ENCODE results near the gene PCBP3. TPM values are rescaled to one million over a fixed set of nuclear protein-coding genes. Genes with fewer than 3 reads are reported as not detected.

PCBP3 gene
- total RNA-seq, 2 experiments from 2014 or later: 12.2 to 13.2 TPM

GRCh38 chr21:45629046-45629981, 14.2 kb upstream of the PCBP3 start:
- Mint-ChIP-seq H3K36me3 (ENCODE audit: low read depth) (no peaks in the 10 kb centered on the region), H3K4me1 (peaks cover 20% of the 10 kb centered on the region), H3K9me3 (ENCODE audit: low read depth) (no peaks in the 10 kb centered on the region), H3K27ac (no peak overlapping the region), H3K4me3 (no peak overlapping the region), H3K27me3 (no peaks in the 10 kb centered on the region)
- DNase-seq (no peak), ATAC-seq (no peak)
- ChIA-PET CTCF (no interaction called here), POLR2A (no interaction called here)
- intact Hi-C loops (cut with DNase I, micrococcal nuclease): no loop called here

DNA sequence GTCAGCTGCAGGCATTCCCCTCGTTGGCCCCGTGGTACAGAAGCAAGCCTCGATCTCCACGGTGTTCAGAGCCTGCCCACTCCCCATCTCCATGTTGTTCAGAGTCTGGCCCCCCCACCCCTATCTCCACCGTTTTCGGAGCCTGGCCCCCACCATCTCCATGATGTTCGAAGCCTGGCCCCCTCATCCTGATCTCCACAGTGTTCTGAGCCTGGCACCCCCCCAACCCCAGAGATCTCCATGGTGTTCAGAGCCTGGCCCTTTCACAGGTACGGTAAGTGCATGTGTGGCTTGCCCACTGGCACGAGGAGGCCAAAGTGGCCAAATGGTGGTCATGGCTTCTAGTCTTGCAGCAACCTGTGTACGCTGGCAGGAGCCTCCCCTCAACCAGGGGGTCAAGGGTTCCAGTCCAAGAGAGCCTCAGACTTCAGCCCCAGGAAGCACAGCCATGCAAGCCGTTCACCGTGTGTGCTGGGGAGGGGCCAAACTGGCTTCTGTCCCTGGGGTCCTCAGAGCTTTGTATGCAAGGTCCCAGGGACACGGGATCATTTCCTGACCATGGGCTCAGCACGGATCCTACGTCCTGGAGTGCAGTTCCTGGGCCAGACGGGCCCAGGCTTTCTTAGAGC, 13.3 kb upstream of the PCBP3 start:
- CTCF ChIA-PET: no interaction called here

DNA sequence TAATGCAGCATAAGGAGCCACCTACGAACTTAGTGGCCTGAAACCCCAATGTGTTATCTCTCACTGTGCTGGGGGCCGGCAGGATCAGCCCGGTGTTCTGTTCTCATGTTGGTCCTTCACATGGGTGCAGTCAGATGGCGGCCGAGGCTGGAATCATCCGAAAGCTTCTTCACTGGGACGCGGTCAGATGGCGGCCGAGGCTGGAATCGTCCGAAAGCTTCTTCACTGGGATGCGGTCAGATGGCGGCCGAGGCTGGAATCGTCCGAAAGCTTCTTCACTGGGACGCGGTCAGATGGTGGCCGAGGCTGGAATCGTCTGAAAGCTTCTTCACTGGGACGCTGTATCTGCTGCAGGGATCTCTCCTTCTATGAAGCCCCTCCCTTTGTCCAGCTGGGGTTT, 12.6 kb upstream of the PCBP3 start:
- CTCF ChIA-PET: no interaction called here
- DNase-seq: no peak

More for the DNA sequence above, 13.3 kb upstream of the PCBP3 start:
- POLR2A ChIA-PET: no interaction called here
- intact Hi-C loops (cut with DNase I, micrococcal nuclease): no loop called here
- Mint-ChIP-seq H3K4me1 (peaks cover 14% of the 10 kb centered on the region), H3K36me3 (ENCODE audit: low read depth) (no peaks in the 10 kb centered on the region), H3K27ac (no peak overlapping the region), H3K27me3 (no peaks in the 10 kb centered on the region), H3K4me3 (no peak overlapping the region), H3K9me3 (ENCODE audit: low read depth) (no peaks in the 10 kb centered on the region)
- DNase-seq (no peak), ATAC-seq (no peak)

DNA sequence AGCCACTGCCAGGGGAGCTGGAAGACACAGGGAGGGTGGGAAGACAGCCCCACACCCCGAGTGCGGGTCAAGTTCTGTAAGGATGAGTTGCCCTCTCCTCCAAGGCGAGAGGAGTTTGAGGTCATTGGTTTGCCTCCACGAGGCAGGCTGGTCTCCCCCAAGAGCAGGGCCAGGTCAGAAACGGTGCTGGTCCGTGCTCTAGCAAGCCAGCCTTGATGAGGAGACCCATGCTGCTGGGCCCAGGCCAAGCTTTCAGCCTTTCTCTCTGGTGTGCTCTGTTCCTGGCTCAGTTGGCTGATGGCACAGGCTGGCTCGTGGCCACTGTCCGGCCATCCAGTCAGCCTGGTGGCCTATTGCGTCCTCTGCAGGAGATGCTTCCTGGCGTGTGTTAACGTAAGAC, 12.0 kb upstream of the PCBP3 start:
- intact Hi-C loops (cut with DNase I, micrococcal nuclease): no loop called here

More for the DNA sequence above, 12.6 kb upstream of the PCBP3 start:
- no peak overlapping the region for H3K4me3 Mint-ChIP-seq
- no peaks in the 10 kb centered on the region for H3K27me3 Mint-ChIP-seq
- no peaks in the 10 kb centered on the region for H3K9me3 Mint-ChIP-seq (ENCODE audit: low read depth)
- H3K27ac Mint-ChIP-seq: no peak overlapping the region
- intact Hi-C loops (cut with DNase I, micrococcal nuclease): no loop called here
- POLR2A ChIA-PET: no interaction called here
- no peak for ATAC-seq
- H3K36me3 Mint-ChIP-seq (ENCODE audit: low read depth): no peaks in the 10 kb centered on the region
- peaks cover 11% of the 10 kb centered on the region for H3K4me1 Mint-ChIP-seq

DNA sequence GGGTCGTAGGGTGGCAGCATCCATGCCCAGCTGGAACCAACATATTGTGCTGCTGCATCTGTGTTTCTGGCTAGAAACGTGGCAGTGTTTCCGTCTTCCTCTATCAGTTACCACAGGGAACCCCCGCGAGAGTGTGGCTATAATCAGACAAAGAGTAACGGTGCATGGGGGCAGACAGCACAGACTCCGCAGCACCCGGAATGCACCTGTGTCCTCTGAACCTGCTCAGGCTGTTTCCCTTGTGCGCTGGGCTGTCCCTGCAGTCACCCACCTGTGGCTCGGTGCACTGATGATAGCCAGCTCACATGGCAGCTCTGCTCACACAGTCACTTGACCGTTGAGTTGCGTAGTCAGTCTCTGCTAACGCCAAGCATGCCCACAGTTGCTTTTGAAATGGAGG, 11.4 kb upstream of the PCBP3 start:
- Mint-ChIP-seq H3K27me3 (no peaks in the 10 kb centered on the region), H3K4me1 (peaks cover 11% of the 10 kb centered on the region), H3K4me3 (no peak overlapping the region), H3K27ac (no peak overlapping the region), H3K36me3 (ENCODE audit: low read depth) (no peaks in the 10 kb centered on the region), H3K9me3 (ENCODE audit: low read depth) (no peaks in the 10 kb centered on the region)
- POLR2A ChIA-PET: no interaction called here
- ATAC-seq (peak; percentile 42), DNase-seq (no peak)
- intact Hi-C loops (cut with DNase I, micrococcal nuclease): no loop called here
- CTCF ChIA-PET: no interaction called here

More for the DNA sequence above, 12.0 kb upstream of the PCBP3 start:
- H3K4me3 Mint-ChIP-seq: no peak overlapping the region
- ChIA-PET POLR2A (no interaction called here), CTCF (no interaction called here)
- no peaks in the 10 kb centered on the region for H3K27me3 Mint-ChIP-seq
- H3K9me3 Mint-ChIP-seq (ENCODE audit: low read depth): no peaks in the 10 kb centered on the region
- ATAC-seq (no peak), DNase-seq (no peak)
- H3K27ac Mint-ChIP-seq: no peak overlapping the region
- no peaks in the 10 kb centered on the region for H3K36me3 Mint-ChIP-seq (ENCODE audit: low read depth)
- peaks cover 11% of the 10 kb centered on the region for H3K4me1 Mint-ChIP-seq

DNA sequence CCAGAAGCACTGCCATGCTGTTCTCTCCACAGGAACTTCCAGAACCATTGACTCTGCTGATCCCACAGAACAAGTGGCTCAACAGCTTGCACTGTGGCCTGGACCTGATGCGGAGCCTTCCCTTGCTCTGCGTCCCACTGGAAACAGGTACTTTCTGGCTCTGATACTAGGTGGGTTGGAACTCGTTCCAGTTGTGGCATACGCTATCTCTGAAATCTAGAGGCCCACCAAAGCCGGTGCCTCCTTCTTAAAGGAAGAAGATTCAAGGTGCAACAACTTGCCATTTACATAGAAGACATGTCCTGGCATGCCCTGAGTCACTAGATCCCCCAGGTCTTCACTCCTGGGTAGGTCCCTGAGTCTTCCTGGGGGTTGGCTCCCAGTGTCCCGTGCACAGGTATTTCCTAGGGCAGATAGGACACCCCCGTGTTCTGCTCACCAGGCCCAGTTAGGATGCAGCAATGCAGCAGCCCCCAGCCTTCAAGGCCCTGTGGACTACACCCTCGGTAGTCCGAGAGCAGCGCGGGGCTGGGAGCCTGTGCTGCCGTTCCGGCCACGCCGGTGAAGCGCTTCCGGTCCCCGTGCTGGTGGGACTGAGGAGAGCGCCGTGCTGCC, 10.8 kb upstream of the PCBP3 start:
- Mint-ChIP-seq H3K4me3 (no peak overlapping the region), H3K4me1 (peaks cover 11% of the 10 kb centered on the region), H3K27ac (no peak overlapping the region), H3K9me3 (ENCODE audit: low read depth) (no peaks in the 10 kb centered on the region), H3K36me3 (ENCODE audit: low read depth) (no peaks in the 10 kb centered on the region), H3K27me3 (no peaks in the 10 kb centered on the region)
- CTCF ChIA-PET: no interaction called here
- POLR2A ChIA-PET: no interaction called here
- DNase-seq: no peak
- no peak for ATAC-seq
- intact Hi-C loops (cut with DNase I, micrococcal nuclease): no loop called here

DNA sequence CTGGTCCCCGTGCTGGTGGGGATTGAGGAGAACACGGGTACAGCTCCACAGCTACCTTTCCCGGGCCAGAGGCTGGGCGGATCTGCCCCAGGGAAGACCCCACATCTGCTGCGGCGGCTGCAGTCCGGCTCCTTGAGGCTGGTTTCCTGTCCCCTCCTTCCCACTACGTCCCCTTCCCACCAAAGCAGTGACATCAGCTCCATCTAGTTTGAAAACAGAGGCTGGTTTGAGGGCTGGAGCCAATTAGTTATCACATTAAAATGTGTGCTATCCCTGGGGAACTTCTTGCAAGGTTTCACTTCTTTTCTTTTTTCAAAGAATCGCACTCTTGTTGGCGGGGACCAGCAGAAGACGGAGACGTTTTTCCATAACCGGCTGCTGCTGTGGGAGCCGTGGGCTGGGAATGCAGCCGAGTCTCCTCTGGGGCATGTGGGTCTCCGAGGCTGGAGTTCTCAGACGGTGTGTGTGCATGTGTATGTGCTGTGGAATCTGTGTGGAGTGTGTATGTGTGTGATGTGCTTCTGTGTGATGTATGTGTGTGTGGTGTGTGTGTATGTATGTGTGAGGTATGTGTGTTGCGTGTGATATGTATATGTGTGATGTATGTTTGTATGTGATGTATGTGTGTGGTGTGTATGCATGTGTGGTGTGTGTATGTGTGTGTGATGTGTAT, 8.9 kb upstream of the PCBP3 start:
- no peaks in the 10 kb centered on the region for H3K27me3 Mint-ChIP-seq
- peaks cover 18% of the 10 kb centered on the region for H3K4me1 Mint-ChIP-seq

DNA sequence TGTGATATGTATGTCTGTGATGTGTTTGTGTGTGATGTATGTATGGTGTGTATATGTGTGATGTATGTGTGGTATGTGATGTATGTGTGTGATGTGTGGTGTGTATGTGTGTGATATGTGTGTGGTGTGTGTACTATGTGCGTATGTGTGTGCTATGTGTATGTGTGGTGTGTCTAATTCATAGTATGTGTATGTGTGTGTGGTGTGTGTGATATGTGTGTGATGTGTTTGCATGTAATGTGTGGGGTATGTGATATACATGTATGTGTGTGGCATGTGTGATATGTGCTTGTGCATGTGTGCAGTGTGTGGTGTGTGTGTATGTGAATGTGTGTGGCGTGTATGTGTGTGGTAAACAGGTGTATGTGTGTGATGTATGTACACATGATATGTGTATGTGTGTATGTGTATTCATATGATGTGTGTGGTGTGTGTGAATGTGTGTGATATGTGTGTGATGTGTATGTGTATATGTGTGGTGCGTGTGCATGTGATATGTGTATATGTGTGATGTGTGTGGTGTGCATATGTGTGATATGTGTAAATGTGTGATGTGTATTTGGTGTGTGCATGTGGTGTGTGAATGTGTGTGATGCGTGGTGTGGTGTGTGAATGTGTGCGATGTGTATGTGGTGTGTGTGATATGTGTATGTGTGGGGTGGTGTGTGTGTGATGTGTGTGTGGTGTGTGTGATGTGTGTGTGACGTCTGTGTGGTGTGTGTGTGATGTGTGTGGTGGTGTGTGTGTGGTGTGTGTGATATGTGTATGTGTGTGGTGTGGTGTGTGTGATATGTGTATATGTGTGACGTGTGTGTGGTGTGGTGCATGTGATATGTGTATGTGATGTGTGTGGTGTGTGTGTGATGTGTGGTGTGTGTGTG, 8.0 kb upstream of the PCBP3 start:
- CTCF ChIA-PET: no interaction called here
- POLR2A ChIA-PET: no interaction called here
- Mint-ChIP-seq H3K4me1 (peaks cover 27% of the 10 kb centered on the region), H3K27me3 (no peaks in the 10 kb centered on the region), H3K4me3 (no peak overlapping the region), H3K27ac (no peak overlapping the region), H3K36me3 (ENCODE audit: low read depth) (no peaks in the 10 kb centered on the region), H3K9me3 (ENCODE audit: low read depth) (no peaks in the 10 kb centered on the region)
- DNase-seq: no peak
- intact Hi-C loops (cut with DNase I, micrococcal nuclease): no loop called here
- no peak for ATAC-seq

More for the DNA sequence above, 8.9 kb upstream of the PCBP3 start:
- ATAC-seq (no peak), DNase-seq (no peak)
- Mint-ChIP-seq H3K27ac (no peak overlapping the region), H3K4me3 (no peak overlapping the region), H3K36me3 (ENCODE audit: low read depth) (no peaks in the 10 kb centered on the region), H3K9me3 (ENCODE audit: low read depth) (no peaks in the 10 kb centered on the region)
- ChIA-PET CTCF (no interaction called here), POLR2A (no interaction called here)
- intact Hi-C loops (cut with DNase I, micrococcal nuclease): no loop called here

GRCh38 chr21:45636459-45636858, 7.1 kb upstream of the PCBP3 start:
- H3K27me3 Mint-ChIP-seq: no peaks in the 10 kb centered on the region
- CTCF ChIA-PET: no interaction called here
- POLR2A ChIA-PET: no interaction called here

DNA sequence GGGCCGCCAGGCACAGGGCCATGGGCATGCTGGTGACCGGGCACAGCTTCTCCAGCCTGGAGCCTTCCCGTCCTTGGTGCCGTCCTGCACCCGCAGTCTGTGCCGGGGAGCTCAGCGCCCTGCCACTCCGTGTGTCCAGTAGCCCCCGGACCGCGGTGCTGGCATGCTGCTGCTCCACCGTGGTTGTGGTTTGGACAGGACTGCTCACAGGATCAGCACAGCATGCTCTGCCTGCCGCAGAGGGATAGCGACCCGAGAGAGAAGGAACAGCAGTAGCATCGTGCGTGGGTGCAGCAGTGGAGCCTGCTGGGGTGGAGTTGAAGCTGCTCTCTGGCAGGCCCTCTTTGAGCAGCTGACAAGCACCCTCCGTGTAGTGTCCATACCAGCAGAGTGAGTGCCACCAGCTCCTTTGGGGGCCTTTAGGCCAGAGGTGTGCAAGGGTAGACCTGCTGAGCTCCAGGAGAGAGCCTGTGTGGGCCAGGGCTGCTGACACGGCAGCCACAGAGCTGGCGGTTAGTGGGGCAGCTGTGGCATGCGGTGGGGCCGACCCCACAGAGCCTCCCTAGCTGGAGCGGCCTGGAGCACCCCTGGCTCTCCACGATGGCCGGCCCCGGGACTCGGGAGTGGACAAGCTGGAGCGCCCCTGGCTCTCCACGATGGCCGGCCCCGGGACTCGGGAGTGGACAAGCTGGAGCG, 6.4 kb upstream of the PCBP3 start:
- intact Hi-C loops (cut with DNase I, micrococcal nuclease): no loop called here
- Mint-ChIP-seq H3K4me3 (no peak overlapping the region), H3K27ac (no peak overlapping the region), H3K4me1 (peaks cover 34% of the 10 kb centered on the region), H3K36me3 (ENCODE audit: low read depth) (no peaks in the 10 kb centered on the region), H3K27me3 (peaks cover 2% of the 10 kb centered on the region), H3K9me3 (ENCODE audit: low read depth) (no peaks in the 10 kb centered on the region)
- no peak for DNase-seq
- ChIA-PET CTCF (no interaction called here), POLR2A (no interaction called here)
- ATAC-seq: no peak

More at GRCh38 chr21:45636459-45636858, 7.1 kb upstream of the PCBP3 start:
- Mint-ChIP-seq H3K36me3 (ENCODE audit: low read depth) (no peaks in the 10 kb centered on the region), H3K27ac (no peak overlapping the region), H3K4me1 (peaks cover 34% of the 10 kb centered on the region), H3K4me3 (no peak overlapping the region), H3K9me3 (ENCODE audit: low read depth) (no peaks in the 10 kb centered on the region)
- ATAC-seq (no peak), DNase-seq (no peak)
- intact Hi-C loops (cut with DNase I, micrococcal nuclease): no loop called here

GRCh38 chr21:45637883-45638282, 5.6 kb upstream of the PCBP3 start:
- ChIA-PET CTCF (no interaction called here), POLR2A (no interaction called here)
- Mint-ChIP-seq H3K27me3 (peaks cover 2% of the 10 kb centered on the region), H3K27ac (no peak overlapping the region), H3K4me3 (no peak overlapping the region), H3K36me3 (ENCODE audit: low read depth) (no peaks in the 10 kb centered on the region), H3K9me3 (ENCODE audit: low read depth) (no peaks in the 10 kb centered on the region), H3K4me1 (peaks cover 30% of the 10 kb centered on the region)
- ATAC-seq (no peak), DNase-seq (no peak)
- intact Hi-C loops (cut with DNase I, micrococcal nuclease): no loop called here
